T-cell (primary cell): ENCODE data around the gene PRADC1. TPM values are rescaled to one million over a fixed set of nuclear protein-coding genes. Genes with fewer than 3 reads are reported as not detected.

Experiments
- ATAC-seq, 4 experiments: fragments of 200-7000 bp in 3 of 4; fragments of 150-1000 bp in 1 of 4; cut with Tn5 transposase; replicated peaks in 1 of 4; 1 replicate in 3 of 4; 2 replicates in 1 of 4; pipeline ENCODE4 v1.10.0; 2021; ENCODE audit warnings: moderate library complexity in 3 of 4, mild to moderate bottlenecking in 2 of 4, moderate number of reproducible peaks in 1 of 4
- CTCF ChIA-PET, 2 donors: fragments of 300-600 bp; sonication (Branson Sonifier 250); formaldehyde crosslinking; loops; one replicate each; lab custom pipeline; 2022; ENCODE audit warnings: antibody characterized with exemption in 2 of 2; lab: Charles Lee
- POLR2A ChIA-PET, 2 donors: fragments of 300-600 bp; sonication (Branson Sonifier 250); formaldehyde crosslinking; loops; one replicate each; lab custom pipeline; 2022; ENCODE audit warnings: antibody characterized with exemption in 2 of 2; lab: Charles Lee
- DNase-seq, 35 experiments: peaks; one replicate each; pipeline versions ENCODE4 v3.0.0 to v3.0.0-alpha.2; 2013 to 2023
- H3K27ac ChIP-seq: one replicate; pipeline ENCODE4 v1.5.1; 2013; ENCODE audit warnings: low read length
- H3K27me3 ChIP-seq, 2 experiments: replicated peaks in 1 of 2; 1 replicate in 1 of 2; 2 replicates in 1 of 2; pipeline versions ENCODE4 v1.6.1 to v1.7.0; 2013; ENCODE audit warnings: low read length in 1 of 2, mixed read lengths in 1 of 2; ENCODE audit not compliant: control insufficient read depth in 2 of 2, insufficient read depth in 2 of 2; ENCODE audit errors: extremely low read depth in 1 of 2
- H3K36me3 ChIP-seq, 2 donors: 1 replicate in 1 of 2; 2 replicates in 1 of 2; pipeline versions ENCODE4 v1.6.1 to v1.7.0; 2013; ENCODE audit warnings: low read length in 1 of 2; ENCODE audit not compliant: control insufficient read depth in 2 of 2, insufficient read depth in 1 of 2; ENCODE audit errors: extremely low read depth in 1 of 2
- H3K4me1 ChIP-seq, 2 experiments: 1 replicate in 1 of 2; 2 replicates in 1 of 2; pipeline versions ENCODE4 v1.6.1 to v1.7.0; 2013; ENCODE audit warnings: low read length in 2 of 2, mixed read lengths in 1 of 2; ENCODE audit not compliant: insufficient read depth in 2 of 2, control insufficient read depth in 1 of 2; ENCODE audit errors: extremely low read depth in 1 of 2
- H3K4me3 ChIP-seq, 2 donors: 1 replicate in 1 of 2; 2 replicates in 1 of 2; pipeline versions ENCODE4 v1.5.1 to v1.7.0; 2013; ENCODE audit warnings: mild to moderate bottlenecking in 2 of 2, low read length in 1 of 2, moderate library complexity in 1 of 2; ENCODE audit not compliant: control insufficient read depth in 1 of 2; ENCODE audit errors: extremely low read depth in 1 of 2
- H3K9me3 ChIP-seq: 2 replicates; pipeline ENCODE4 v1.7.0; 2013
- H3K27ac Mint-ChIP-seq, 2 donors: one replicate each; pipeline ENCODE4 v1.8.0; 2020 to 2021; ENCODE audit warnings: mild to moderate bottlenecking in 2 of 2, mixed read lengths in 2 of 2
- H3K27me3 Mint-ChIP-seq, 2 donors: one replicate each; pipeline ENCODE4 v1.8.0; 2021 to 2022; ENCODE audit warnings: mixed read lengths in 2 of 2
- H3K36me3 Mint-ChIP-seq: one replicate; pipeline ENCODE4 v1.8.0; 2021; ENCODE audit warnings: mixed read lengths
- H3K4me1 Mint-ChIP-seq, 3 donors: one replicate each; pipeline ENCODE4 v1.8.0; 2020 to 2022; ENCODE audit warnings: mixed read lengths in 3 of 3, mild to moderate bottlenecking in 1 of 3
- H3K4me3 Mint-ChIP-seq, 3 donors: one replicate each; pipeline ENCODE4 v1.8.0; 2020 to 2022; ENCODE audit warnings: mild to moderate bottlenecking in 3 of 3, mixed read lengths in 3 of 3, moderate library complexity in 3 of 3
- H3K9me3 Mint-ChIP-seq, 3 donors: one replicate each; pipeline ENCODE4 v1.8.0; 2020 to 2022; ENCODE audit warnings: mixed read lengths in 3 of 3
- WGBS: methylation state at CpG from one replicate; pipeline ENCODE4 v1.1.5; 2013; ENCODE audit warnings: missing lambda C conversion rate; ENCODE audit not compliant: insufficient coverage; 5-methylcytosine and 5-hydroxymethylcytosine counted together
- total RNA-seq, 35 experiments: library from RNA in 6 of 35; stranded (reverse) in 6 of 35; fragments of 120-200 nt in 1 of 35; gene quantifications; one replicate each; pipeline versions ENCODE4 v1.2.1 to v1.2.4 and lab custom pipeline; 2013 to 2026

The PRADC1 gene
- 1 to 10 TPM; 6.1 to 9.9 (median 6.4) TPM for total RNA-seq
- 9.7 TPM for total RNA-seq (2013)
- total RNA-seq (lab: John Stamatoyannopoulos, UW), result 2.5 to 25.3 (median 7.2) reads per million in 29 experiments

DNA sequence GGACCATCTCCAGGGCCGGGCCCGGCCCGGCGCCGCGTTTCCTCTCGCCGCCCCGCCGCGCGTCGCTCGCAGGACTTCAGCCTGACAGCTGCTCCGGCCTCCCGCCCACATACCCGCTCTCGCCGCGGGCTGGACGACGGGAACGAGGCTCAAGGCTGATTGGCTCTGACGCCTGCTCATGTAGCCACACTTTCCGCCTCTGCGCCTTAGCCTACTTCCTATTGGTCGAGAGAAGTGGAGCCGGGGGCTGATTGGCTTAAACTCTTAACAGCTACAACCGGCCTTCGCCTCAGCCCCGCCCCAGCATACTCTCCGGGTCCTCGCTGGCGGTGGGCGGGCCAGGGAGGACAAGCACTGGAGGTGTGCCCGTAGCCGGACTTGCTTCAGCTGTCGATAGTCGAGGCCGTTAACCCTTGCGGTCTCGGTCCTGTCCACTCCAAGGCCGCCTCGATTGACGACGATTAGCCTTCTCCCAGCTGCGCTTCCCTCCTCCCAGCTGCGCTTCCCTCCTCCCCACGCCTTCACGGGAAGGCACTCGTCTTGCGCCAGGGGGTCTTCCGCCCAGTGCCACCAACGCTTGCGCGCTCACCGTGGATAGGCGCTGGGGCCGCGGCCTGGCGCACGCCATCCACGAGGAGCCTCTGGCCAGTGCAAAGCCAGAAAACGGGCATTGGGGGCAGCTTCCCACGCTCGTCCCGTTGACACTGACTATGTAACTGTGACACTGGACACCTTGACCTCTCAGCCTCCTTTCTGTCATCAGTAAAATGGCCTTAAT lies at the start of gene PRADC1:
PRADC1 (minus strand) TSS at position 86 of the 778 bp plus-strand sequence; CDS start at position 7, 79 bp downstream.
- DNase-seq (peak; percentile 81 to 97 (median 92)), ATAC-seq (peak; percentile 82 to 85 (median 84))
- ChIA-PET CTCF (interaction anchor here (0.5 to 1.8 kb wide), 11 partner anchors 16 to 603 kb away, joined by 3 to 19 read pairs (median 4); partner anchors contain the start of genes EGR4 (in 1 of the 2) and TPRKB (in 1 of the 2)), POLR2A (interaction anchor here (0.5 to 2.0 kb wide), 7 partner anchors 13 to 163 kb away, joined by 3 to 9 read pairs (median 4); partner anchors contain the start of genes ALMS1 (in 1 of the 2) and FBXO41 (in 1 of the 2))
- peaks cover 37 to 39% (median 38%) of the 10 kb centered on the region in 3 donors for H3K4me1 Mint-ChIP-seq
- no peaks in the 10 kb centered on the region for H3K9me3 Mint-ChIP-seq
- no peaks in the 10 kb centered on the region for H3K27me3 Mint-ChIP-seq
- WGBS, result 0% methylated on average over 63 of the region's 67 CpGs
- H3K27ac ChIP-seq, result peak within 1 kb of the TSS; percentile 92
- H3K36me3 ChIP-seq, result peaks cover 0 to 6% of the 10 kb centered on the region in 2 donors
- peak within 1 kb of the TSS; percentile 77 to 96 for H3K27ac Mint-ChIP-seq
- H3K27me3 ChIP-seq, result no peaks in the 10 kb centered on the region
- no peaks in the 10 kb centered on the region for H3K9me3 ChIP-seq
- peaks cover 4% of the 10 kb centered on the region for H3K36me3 Mint-ChIP-seq
- peak within 1 kb of the TSS; percentile 92 to 98 (median 95) for H3K4me3 Mint-ChIP-seq
- H3K4me1 ChIP-seq, result peaks cover 15 to 39% of the 10 kb centered on the region in 2 experiments
- H3K4me3 ChIP-seq, result peak within 1 kb of the TSS; percentile 75 to 99

DNA sequence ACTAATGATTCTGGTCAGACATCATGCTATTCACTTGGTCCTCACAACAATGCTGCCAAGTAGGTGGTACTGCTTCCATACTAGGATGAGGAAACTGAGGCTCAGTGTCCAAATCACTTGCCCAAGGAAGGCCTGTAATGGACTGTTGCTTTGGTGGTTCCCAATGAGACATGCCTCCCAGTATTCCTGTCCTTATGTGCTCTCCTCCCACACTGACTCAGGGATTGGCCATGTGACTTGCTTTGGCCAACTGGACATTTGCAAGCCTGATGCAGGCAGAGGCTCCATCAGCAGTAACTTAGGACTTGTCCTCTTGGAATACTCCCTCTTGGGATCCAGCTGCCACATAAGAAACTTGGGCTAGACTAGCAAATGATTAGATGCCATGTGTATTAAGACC lies 48.2 kb upstream of the PRADC1 start:
- DNase-seq (no peak), ATAC-seq (no peak)
- H3K27ac ChIP-seq, result no peak overlapping the region
- ChIA-PET POLR2A (no interaction called here), CTCF (no interaction called here)
- peaks cover 5 to 22% of the 10 kb centered on the region in 2 experiments for H3K4me1 ChIP-seq
- H3K4me1 Mint-ChIP-seq, result peaks cover 11 to 23% (median 19%) of the 10 kb centered on the region in 3 donors
- no peak overlapping the region for H3K4me3 ChIP-seq
- H3K36me3 Mint-ChIP-seq, result peaks cover 15% of the 10 kb centered on the region
- no peaks in the 10 kb centered on the region for H3K9me3 ChIP-seq
- peaks cover 0 to 2% of the 10 kb centered on the region in 2 experiments for H3K27me3 ChIP-seq
- no peaks in the 10 kb centered on the region for H3K9me3 Mint-ChIP-seq
- H3K4me3 Mint-ChIP-seq, result no peak overlapping the region
- no peak overlapping the region for H3K27ac Mint-ChIP-seq
- no peaks in the 10 kb centered on the region for H3K27me3 Mint-ChIP-seq
- no peaks in the 10 kb centered on the region for H3K36me3 ChIP-seq

DNA sequence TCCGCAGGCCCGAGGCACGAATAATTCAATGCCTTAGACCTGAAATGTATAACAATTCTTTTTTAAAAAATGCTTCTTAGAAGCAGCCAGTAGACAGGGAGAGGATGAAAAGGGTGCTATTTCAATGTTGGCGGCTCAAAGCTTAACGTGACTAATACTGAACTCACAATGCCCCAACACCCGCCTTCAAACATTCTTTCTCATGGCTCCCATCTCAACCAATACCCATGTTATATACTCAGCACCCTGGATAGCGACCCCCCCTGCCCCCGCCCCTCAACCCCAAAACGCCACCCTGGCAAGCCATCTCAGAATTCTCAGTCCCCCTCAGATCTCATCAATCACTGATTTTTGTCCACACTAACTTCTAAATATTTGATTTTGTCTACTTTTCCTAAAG lies 46.8 kb upstream of the PRADC1 start:
- H3K27me3 ChIP-seq, result peaks cover 0 to 2% of the 10 kb centered on the region in 2 experiments
- Mint-ChIP-seq H3K4me1 (peaks cover 9 to 11% (median 11%) of the 10 kb centered on the region in 3 donors), H3K36me3 (peaks cover 15% of the 10 kb centered on the region), H3K27ac (no peak overlapping the region), H3K9me3 (no peaks in the 10 kb centered on the region), H3K27me3 (no peaks in the 10 kb centered on the region), H3K4me3 (no peak overlapping the region)
- H3K36me3 ChIP-seq, result no peaks in the 10 kb centered on the region
- H3K4me3 ChIP-seq, result no peak overlapping the region
- H3K27ac ChIP-seq, result no peak overlapping the region
- 85% methylated on average over 5 of the region's 9 CpGs for WGBS
- H3K9me3 ChIP-seq, result no peaks in the 10 kb centered on the region
- ATAC-seq (no peak), DNase-seq (no peak)
- ChIA-PET CTCF (interaction anchor here in 1 of 2 donors (0.9 to 1.0 kb wide), 2 partner anchors 11 to 14 kb away, joined by 4 read pairs; partner anchors contain the start of gene EGR4), POLR2A (no interaction called here)
- H3K4me1 ChIP-seq, result peaks cover 4 to 16% of the 10 kb centered on the region in 2 experiments

DNA sequence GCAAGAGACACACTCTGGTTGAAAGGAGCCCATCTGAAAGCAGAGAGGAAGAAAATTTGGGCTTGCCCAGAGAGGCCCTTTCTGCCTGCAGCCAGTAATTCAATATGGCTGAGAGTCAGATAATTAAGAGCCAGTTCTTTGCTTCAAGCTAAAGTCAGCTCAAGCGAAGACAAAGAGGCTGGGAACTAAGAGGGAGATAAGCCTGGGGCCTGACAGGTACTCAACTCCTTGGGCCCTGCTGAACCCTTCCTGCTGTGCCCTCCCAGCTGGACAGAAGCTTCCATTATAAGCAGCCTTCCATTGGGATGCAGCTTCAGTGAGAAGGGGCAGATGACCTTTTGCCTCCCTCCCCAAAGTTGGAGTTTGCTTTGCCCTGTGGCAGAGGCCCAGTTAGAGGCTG lies 39.2 kb upstream of the PRADC1 start:
- Mint-ChIP-seq H3K36me3 (peaks cover 6% of the 10 kb centered on the region), H3K27me3 (no peaks in the 10 kb centered on the region), H3K4me1 (peaks cover 18 to 23% (median 22%) of the 10 kb centered on the region in 3 donors), H3K27ac (no peak overlapping the region), H3K4me3 (no peak overlapping the region), H3K9me3 (no peaks in the 10 kb centered on the region)
- Histone ChIP-seq H3K9me3 (no peaks in the 10 kb centered on the region), H3K27me3 (no peaks in the 10 kb centered on the region), H3K27ac (no peak overlapping the region), H3K4me1 (peaks cover 3 to 13% of the 10 kb centered on the region in 2 experiments), H3K36me3 (no peaks in the 10 kb centered on the region), H3K4me3 (no peak overlapping the region)
- no peak for ATAC-seq
- CTCF ChIA-PET, result no interaction called here
- no peak for DNase-seq
- 83% methylated on average over 1 of the region's 1 CpG for WGBS
- POLR2A ChIA-PET, result interaction anchor here in 1 of 2 donors (0.6 kb wide), 1 partner anchor 111 kb away, joined by 3 read pairs; no protein-coding TSS in a partner anchor

DNA sequence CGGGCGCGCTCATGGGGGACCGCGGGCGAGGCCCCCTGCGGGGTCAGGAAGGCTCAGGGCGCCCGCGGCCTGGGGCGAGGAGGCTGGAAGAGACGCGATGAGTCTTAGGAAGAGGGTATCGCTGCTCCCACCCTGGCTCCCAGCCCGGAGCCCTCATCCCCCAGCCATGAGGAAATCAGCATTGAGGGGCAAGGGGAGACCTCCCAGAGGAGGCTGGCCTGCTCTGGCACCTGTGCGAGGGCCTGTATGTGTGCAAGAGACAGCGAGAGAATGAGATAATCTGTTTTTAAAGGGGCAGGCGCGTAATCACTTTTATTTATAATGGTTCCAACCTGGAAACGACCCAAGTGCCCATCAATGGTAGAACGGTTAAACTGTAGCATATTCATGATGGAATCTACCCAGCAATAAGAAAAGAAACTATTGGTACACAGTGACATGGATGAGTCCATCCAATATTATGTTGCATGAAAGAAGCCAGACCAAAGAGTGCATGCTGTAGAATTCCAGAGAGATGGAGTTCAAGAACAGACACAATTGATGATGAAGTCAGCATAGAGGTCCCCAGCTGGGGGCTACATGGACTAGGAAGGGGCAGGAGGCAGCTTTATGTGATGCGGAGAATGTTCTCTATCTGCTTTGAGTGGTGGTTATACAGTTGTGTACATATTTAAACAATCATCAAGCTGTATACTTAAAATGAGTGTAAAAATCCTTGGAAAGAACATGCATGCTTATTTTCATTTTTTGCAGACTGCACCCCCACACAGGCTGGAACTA lies 36.8 kb upstream of the PRADC1 start:
- WGBS, result 50% methylated on average over 15 of the region's 22 CpGs
- H3K4me1 ChIP-seq, result peaks cover 3 to 13% of the 10 kb centered on the region in 2 experiments
- peaks cover 0 to 3% of the 10 kb centered on the region in 2 donors for H3K36me3 ChIP-seq
- ChIA-PET POLR2A (no interaction called here), CTCF (no interaction called here)
- Mint-ChIP-seq H3K4me1 (peaks cover 21 to 30% (median 29%) of the 10 kb centered on the region in 3 donors), H3K27me3 (no peaks in the 10 kb centered on the region), H3K9me3 (no peaks in the 10 kb centered on the region), H3K4me3 (peak overlapping the region; percentile 68 to 77 (median 73)), H3K27ac (peak overlapping the region; percentile 65 to 87), H3K36me3 (peaks cover 6% of the 10 kb centered on the region)
- no peak for DNase-seq
- no peaks in the 10 kb centered on the region for H3K27me3 ChIP-seq
- peak overlapping the region; percentile 40 to 54 for H3K4me3 ChIP-seq
- no peaks in the 10 kb centered on the region for H3K9me3 ChIP-seq
- H3K27ac ChIP-seq, result peak overlapping the region; percentile 58
- ATAC-seq, result peak in 1 of 4 experiments; percentile 2
